GM18867 (cell line): ENCODE measurements around the gene DCT.

Source experiments
- ATAC-seq: cut with Tn5 transposase; IDR thresholded peaks from one replicate; pipeline ENCODE4 v1.9.1; 2021; ENCODE audit warnings: mild to moderate bottlenecking, moderate library complexity; ENCODE audit not compliant: unreplicated experiment

The DCT gene

DNA sequence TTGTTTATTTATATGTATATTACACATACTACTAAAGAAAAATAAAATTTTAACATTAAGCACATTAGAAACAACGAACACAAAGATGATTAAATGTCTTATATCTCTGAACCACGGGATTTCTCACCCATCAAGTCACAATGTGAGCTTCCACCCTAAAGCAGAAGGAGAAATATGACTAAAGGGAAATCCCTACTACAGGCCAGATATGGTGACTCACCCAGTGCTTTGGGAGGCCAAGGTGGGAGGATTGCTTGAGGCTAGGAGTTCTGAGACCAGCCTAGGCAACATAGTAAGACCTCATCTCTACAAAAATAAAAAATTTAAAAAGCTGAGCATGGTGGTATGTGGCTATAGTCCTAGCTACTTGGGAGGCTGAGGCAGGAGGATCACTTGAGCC lies 24.6 kb downstream of the DCT start:
- no peak for ATAC-seq

DNA sequence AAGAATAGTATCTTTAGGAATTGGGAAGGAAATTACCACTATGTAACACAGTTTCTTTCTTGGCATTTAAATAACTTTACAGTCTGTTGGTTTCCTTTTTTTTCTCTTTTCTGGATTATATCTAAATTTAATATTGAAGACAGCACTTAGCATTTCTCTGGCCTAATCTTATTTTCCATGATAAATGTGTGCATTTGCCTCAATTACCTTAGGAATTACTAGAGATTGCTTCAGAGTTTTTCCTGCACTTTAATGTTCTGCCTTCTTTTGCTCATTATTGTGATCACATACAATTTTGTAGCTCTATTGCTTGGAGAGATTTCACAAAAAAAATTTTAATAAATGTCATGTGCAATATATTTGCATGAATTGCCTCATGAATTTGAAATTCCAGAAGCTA lies 25.1 kb downstream of the DCT start:
- no peak for ATAC-seq

- no peak for ATAC-seq
Observed at GRCh38 chr13:94444826-94445225, 34.7 kb downstream of the DCT start.

GRCh38 chr13:94435604-94436226 lies 43.8 kb downstream of the DCT start:
- peak; percentile 72 for ATAC-seq

DNA sequence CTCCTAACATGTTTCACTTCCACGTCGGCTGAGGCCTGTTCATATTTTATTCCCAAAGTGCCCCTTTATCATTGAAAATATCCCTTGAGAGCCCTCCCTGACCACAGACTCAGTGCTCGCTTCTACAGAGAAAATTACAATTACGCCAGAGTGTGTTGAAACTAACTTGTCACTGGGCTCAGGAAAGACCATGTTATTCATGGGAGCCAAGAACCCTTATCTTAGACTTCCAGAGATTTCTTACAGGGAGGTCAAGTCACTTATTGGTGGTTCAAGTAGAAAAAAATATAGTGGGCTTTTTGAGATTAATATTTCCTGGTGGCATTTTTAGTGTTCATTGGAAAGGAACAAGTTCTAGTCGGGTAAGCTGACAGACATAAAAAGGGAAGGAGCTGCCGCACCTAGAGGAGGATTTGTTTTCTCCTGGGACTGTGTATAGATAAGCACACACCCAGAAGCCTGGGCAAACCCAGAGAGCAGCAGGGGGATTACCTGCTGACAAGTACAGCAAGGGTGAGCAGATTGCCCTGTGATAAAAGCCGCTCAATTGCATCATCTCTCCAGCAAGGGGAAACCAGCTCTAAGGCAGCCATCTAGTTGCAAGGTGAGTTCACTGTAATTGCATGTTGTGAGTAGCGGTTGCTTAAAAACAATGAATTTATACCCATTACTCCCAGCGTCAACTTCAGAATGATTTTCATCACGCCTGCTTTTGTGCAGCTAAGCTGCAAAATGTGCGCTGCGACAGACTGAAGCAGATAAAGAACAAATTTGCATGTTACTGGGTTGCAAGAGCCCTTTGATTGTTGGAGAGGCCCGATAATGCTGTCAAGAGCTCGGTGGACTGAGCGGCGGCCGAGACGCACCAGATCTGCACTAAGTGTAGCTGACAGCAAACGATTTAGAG lies 46.2 kb downstream of the DCT start:
- no peak for ATAC-seq

DNA sequence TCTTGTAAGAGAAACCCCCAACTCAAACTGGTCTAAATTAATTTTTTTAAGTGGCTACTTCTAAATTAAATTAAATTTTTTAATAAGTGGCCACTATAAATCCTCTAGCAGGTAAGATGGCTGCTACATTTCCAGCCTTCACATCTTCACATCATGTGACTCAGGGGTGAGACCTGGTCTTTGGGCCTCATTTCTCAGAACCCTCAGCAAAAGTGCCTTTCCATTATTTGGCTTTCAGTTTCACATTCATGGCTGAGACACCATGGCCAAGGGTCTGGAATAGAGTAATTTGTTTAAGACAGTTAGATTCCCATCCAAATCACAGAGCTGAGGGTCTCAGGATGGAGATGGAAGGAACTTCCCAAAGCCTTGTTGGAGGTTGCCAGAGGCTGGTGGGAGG lies 47.5 kb downstream of the DCT start:
- ATAC-seq: no peak

DNA sequence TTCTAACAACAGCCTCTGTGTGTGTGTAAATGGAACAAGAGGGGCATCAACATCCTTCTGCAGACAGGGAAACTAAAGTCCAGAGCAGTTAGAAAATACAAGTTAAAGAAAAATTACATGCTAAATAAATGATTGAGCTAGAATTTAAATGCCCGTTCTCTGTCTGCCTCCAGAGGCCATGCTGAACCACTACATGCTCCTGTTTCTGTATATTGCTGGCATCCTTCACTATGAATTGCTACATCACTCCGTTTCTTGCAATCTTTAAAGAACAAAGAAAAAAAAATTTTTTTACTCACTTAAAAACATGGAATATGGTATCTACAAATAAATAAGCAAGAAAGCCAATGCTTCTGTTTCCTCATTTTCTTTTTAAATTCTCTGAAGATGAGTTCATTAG lies 47.9 kb downstream of the DCT start:
- ATAC-seq: no peak

GRCh38 chr13:94427313-94427953 lies 52.0 kb downstream of the DCT start:
- no peak for ATAC-seq

DNA sequence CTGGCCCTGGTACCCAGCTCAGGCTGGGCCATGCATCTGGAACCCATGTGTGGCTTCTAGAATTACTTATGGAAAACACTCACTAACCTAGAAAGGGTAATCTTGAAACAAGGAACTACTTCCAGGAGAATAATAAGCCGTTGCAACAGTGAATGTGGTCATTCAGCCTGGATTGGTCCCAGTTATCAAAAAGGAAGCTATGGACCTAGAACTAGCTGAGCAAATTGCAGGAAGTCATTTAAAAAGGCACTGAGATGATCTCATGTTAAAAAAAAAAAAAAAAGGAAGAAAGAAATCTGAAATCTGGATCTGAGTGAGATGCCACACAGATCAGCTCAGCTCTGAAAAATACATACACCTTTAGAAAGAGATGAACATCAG lies 59.6 kb downstream of the DCT start:
- ATAC-seq: no peak

DNA sequence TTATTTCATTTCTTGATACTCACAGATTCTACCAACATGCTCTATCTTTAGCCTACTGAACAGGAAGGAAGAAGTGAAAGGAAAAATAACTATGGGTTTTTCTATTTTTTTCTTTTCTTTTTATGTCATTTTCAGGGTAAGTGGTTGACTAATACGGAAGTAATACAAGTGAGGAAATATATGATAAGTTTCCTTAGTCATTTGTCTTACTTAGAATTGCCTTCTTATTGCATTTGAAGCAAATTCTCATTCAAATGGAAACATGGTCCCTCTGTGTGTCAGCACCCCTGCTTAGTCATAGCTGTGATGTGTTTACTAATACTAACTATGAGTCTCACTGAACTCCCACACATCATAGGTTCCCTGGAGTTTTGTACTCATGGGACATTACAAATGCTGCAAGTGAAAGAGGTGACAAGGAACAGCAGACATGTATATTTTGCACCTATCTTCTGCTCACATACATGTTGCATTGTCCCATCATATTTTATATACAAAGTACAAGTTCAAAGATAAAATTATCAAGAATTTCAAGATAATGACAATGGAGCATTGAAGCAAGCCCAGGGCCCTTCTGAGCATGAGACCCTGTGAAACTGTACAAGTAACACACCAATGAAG lies 60.1 kb downstream of the DCT start:
- ATAC-seq: peak; percentile 68

- ATAC-seq: no peak
Observed at GRCh38 chr13:94417294-94417693, 62.2 kb downstream of the DCT start.

DNA sequence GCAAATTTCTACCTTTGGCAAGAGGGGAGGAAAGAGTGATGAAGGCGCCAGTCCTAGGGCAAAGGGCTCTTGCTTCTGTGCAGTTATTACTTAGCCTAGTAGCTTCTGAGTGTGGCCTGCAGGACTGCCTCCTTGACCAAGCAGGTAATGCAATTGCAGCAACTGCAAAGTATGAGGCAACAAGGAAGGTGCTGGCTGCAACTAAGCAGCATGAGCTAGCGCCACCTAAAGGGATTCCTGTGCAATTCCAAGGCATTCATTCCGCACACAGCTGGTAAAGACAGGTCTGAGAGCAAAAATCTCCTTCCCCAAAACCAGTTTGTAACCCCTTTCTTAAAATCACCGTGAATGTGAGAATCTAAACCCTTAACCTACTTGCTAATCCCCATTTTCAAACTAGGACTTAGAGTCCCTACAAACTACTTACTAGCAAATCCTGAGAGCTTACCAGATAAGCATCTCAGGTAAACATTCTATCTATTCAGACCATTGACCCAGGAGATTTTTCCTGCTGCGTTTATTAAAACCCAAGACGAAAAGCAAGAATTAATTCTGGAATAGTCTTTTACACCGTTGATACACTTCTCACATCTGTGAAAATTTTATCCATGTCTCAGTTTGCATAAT lies 62.9 kb downstream of the DCT start:
- no peak for ATAC-seq

DNA sequence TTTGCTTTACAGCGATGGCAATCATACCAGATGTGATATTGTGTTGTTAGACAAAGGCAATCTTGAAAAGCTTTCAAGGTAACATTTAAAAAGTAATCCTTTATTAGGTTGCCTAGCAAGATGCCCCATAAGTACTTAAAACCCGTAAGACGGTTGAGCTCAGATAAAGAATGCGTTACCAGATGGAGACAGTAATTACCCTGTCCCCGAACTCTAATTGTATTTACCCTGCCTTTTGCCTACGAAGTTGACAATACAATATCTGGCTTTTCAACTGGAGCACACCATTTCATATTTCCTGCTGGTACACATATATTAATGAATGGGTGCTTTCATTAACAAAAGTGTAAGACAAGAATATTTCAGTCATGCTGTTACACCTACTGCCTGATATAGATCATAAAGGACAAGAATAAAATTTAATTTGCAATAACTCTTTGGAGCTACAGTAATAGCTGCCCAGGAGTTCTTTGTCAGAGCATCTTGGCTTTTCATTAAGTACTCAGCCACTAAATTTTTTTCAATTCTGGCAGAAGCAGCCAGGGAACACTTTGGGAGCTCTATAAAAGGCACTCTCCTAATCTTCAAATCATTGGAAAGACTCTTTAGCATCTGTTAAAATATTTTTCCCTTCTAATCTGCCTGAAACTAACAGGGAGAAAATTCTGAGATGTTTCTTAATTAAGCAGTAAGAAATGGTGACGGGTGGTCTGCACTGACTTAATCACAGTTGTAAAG lies 63.8 kb downstream of the DCT start:
- ATAC-seq: no peak

DNA sequence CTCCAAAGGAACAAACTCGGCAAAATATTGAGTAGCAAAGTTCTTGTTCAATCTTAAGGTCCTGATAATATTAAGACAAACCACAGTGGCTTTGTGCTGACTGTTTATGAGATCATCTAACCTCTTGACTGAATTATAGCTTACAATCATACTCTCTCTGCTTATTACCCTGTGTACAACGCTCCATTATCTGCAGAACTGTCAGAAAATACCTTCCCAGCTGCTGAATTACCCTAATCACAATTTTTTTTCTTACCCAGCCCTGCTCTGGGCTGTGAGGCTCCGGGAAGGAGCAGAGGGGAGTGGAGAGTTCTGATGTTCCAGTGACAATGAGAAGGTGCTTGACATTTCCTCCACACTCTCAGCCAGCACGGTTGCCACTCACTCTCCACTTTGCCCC lies 64.8 kb downstream of the DCT start:
- no peak for ATAC-seq

DNA sequence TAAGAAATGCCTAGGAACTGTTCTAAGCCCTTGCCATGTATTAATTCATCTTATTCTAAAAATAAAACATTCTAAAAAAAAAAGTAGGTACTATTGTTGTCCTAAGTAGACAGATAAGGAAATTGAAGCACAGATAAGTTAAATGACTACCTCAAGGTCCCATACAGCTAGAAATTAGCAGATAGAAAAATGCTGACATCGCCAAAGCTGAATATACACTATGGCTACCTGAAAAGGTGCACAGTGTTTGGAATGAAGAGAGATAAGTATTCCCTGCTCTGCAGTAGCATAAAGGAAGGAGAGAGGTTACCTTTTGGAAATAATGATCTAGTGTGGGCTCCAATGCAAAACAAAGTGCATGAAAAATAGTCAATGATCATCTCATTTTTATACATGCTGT lies 65.3 kb downstream of the DCT start:
- no peak for ATAC-seq

DNA sequence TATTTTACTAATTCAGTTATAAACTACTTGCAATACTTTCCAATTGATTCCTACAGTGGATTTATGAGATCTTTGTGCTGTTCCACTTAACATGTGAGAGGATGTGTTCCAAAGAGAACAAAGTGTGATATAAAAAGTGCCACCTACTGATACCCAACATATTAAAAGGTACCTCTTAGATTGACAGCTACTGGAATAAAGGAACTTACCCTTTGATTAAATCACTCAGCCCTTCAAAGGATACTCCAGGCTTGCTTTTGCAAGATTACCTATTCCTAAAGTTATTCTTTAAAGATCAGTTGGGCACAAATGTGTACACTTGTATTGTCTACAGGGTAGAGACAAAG lies 65.9 kb downstream of the DCT start:
- no peak for ATAC-seq

GRCh38 chr13:94412870-94413597 lies 66.4 kb downstream of the DCT start:
- ATAC-seq: no peak

DNA sequence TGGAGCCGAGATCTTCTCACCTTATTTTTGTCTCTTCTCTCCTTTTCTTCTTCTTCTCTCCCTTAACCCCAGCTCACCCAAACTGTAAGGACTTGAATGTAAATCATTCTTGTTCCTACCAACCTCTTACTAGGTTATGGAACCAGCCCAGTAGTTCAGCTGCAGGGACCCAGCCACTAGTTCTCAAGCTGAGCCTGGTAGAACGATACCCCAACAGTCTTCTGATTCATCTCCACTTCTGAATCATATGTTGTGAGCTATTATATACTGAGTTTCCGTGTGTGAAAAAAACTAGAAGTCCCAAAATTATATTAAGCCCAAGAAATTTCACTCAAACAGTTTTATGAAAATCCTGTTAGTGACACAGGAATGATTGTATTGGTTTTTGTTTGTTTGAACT lies 67.7 kb downstream of the DCT start:
- ATAC-seq: no peak

GRCh38 chr13:94408314-94409036 lies 71.0 kb downstream of the DCT start:
- ATAC-seq: no peak
